Measurements from ENCODE around the gene ARHGAP32.

DNA sequence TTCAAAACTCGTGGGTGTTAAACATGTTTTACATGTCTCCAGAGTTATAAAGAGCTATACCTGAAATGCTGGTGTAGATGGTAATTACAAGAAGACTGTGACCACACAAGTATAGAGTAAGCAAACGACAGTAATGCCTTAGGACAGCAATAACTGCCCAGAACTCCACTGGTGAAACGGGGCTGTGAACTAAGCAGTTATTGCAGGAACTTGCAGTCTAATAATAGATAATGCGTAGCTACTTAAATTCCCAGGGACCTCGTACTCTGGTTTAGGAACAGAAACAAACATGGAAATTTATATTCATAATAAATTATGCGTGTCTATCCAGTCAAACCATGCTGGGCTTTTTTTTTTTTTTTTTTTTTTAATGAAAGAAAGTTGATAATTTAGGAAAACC is 224.5 kb downstream of the ARHGAP32 start:
- TF ChIP-seq, protein P1, sequence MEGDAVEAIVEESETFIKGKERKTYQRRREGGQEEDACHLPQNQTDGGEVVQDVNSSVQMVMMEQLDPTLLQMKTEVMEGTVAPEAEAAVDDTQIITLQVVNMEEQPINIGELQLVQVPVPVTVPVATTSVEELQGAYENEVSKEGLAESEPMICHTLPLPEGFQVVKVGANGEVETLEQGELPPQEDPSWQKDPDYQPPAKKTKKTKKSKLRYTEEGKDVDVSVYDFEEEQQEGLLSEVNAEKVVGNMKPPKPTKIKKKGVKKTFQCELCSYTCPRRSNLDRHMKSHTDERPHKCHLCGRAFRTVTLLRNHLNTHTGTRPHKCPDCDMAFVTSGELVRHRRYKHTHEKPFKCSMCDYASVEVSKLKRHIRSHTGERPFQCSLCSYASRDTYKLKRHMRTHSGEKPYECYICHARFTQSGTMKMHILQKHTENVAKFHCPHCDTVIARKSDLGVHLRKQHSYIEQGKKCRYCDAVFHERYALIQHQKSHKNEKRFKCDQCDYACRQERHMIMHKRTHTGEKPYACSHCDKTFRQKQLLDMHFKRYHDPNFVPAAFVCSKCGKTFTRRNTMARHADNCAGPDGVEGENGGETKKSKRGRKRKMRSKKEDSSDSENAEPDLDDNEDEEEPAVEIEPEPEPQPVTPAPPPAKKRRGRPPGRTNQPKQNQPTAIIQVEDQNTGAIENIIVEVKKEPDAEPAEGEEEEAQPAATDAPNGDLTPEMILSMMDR (IDR thresholded peaks at IDR 0.05), result no peak
- no peak for TF ChIP-seq POLR2A (IDR thresholded peaks at IDR 0.05)

Measured in thyroid gland (tissue), 4 donors.